OCI-LY7 (cell line): ENCODE results near the gene ATP4A.
"Not testable (repeated sequence)": the region's sequence is repeated elsewhere in the genome, so short reads cannot be mapped to it uniquely, and the experiment has no call there.

Experiments
- CTCF ChIP-seq: fragments of 200-600 bp; sonication (generic); conservative IDR thresholded peaks from 2 replicates; pipeline ENCODE4 v1.5.1; 2014; ENCODE audit warnings: mild to moderate bottlenecking, antibody characterized with exemption, low read length, moderate library complexity, mixed read lengths
- EZH2phosphoT487 ChIP-seq: fragments of 200-600 bp; sonication (generic); IDR thresholded peaks from 2 replicates; pipeline ENCODE4 v1.6.1; 2018; ENCODE audit warnings: low read depth, borderline replicate concordance, mild to moderate bottlenecking, mixed run types, antibody characterized with exemption, low read length, moderate library complexity, mixed read lengths

- not testable (repeated sequence) for TF ChIP-seq CTCF, EZH2phosphoT487
These were observed 31.6 kb upstream of the ATP4A start for GRCh38 chr19:35595026-35595425.
